Measurements from ENCODE around the gene TM7SF2.

DNA sequence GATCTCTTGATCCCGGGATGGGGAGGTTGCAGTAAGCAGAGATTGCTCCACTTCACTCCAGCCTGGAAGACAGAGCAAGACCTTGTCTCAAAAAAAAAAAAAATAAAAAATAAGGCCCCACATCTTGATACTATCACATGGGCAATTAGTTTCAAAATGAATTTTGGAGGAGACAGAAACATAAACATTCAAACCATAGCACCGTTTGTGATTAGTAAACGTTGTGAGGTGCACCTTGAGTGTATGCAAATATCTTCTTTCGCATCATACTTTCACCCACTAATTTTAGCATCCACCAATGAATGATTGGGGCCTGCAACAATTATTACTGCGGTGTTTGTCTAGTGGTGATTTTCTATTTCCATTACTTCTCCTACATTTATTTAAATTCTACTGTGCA lies 47.3 kb downstream of the TM7SF2 start:
- TF ChIP-seq POLR2A (IDR thresholded peaks at IDR 0.05): no peak
- TF ChIP-seq, protein P1, sequence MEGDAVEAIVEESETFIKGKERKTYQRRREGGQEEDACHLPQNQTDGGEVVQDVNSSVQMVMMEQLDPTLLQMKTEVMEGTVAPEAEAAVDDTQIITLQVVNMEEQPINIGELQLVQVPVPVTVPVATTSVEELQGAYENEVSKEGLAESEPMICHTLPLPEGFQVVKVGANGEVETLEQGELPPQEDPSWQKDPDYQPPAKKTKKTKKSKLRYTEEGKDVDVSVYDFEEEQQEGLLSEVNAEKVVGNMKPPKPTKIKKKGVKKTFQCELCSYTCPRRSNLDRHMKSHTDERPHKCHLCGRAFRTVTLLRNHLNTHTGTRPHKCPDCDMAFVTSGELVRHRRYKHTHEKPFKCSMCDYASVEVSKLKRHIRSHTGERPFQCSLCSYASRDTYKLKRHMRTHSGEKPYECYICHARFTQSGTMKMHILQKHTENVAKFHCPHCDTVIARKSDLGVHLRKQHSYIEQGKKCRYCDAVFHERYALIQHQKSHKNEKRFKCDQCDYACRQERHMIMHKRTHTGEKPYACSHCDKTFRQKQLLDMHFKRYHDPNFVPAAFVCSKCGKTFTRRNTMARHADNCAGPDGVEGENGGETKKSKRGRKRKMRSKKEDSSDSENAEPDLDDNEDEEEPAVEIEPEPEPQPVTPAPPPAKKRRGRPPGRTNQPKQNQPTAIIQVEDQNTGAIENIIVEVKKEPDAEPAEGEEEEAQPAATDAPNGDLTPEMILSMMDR (IDR thresholded peaks at IDR 0.05): no peak

Measured in heart left ventricle (tissue), 13 donors.